HG02588 (cell line): ENCODE results near the gene REEP1.
"Not testable (repeated sequence)": the region's sequence is repeated elsewhere in the genome, so short reads cannot be mapped to it uniquely, and the experiment has no call there.

Experiments
- ATAC-seq: cut with Tn5 transposase; IDR thresholded peaks from one replicate; pipeline ENCODE4 v1.9.1; 2021; ENCODE audit warnings: mild to moderate bottlenecking, moderate library complexity; ENCODE audit not compliant: unreplicated experiment

Gene REEP1

GRCh38 chr2:86249176-86249575 is 88.2 kb downstream of the REEP1 start:
- ATAC-seq = no peak

- not testable (repeated sequence) for ATAC-seq
These were observed 92.2 kb downstream of the REEP1 start for GRCh38 chr2:86245222-86245621.

GRCh38 chr2:86244781-86245180 is 92.6 kb downstream of the REEP1 start:
- not testable (repeated sequence) for ATAC-seq

- no peak for ATAC-seq
These were observed 93.3 kb downstream of the REEP1 start for GRCh38 chr2:86243950-86244733.

GRCh38 chr2:86243272-86243671 is 94.2 kb downstream of the REEP1 start:
- ATAC-seq = no peak

GRCh38 chr2:86241611-86242010 is 95.8 kb downstream of the REEP1 start:
- no peak for ATAC-seq

- no peak for ATAC-seq
These were observed 97.2 kb downstream of the REEP1 start for GRCh38 chr2:86240251-86240650.

- ATAC-seq = no peak
These were observed 97.7 kb downstream of the REEP1 start for GRCh38 chr2:86239745-86240144.

GRCh38 chr2:86239326-86239725 is 98.1 kb downstream of the REEP1 start:
- ATAC-seq = no peak

GRCh38 chr2:86238354-86238753 is 99.1 kb downstream of the REEP1 start:
- ATAC-seq = peak; percentile 83

- ATAC-seq = no peak
These were observed 100.3 kb downstream of the REEP1 start for GRCh38 chr2:86237172-86237571.

GRCh38 chr2:86235196-86235980 is 102.0 kb downstream of the REEP1 start:
- ATAC-seq = no peak

- ATAC-seq = no peak
These were observed 102.8 kb downstream of the REEP1 start for GRCh38 chr2:86234563-86235131.

GRCh38 chr2:86233436-86233835 is 104.0 kb downstream of the REEP1 start:
- ATAC-seq = no peak

- ATAC-seq = no peak
These were observed 104.5 kb downstream of the REEP1 start for GRCh38 chr2:86232910-86233309.

GRCh38 chr2:86232373-86232784 is 105.0 kb downstream of the REEP1 start:
- no peak for ATAC-seq

- no peak for ATAC-seq
These were observed 105.6 kb downstream of the REEP1 start for GRCh38 chr2:86231680-86232372.

- no peak for ATAC-seq
These were observed 106.5 kb downstream of the REEP1 start for GRCh38 chr2:86230961-86231360.

GRCh38 chr2:86229221-86229620 is 108.2 kb downstream of the REEP1 start:
- no peak for ATAC-seq

- ATAC-seq = not testable (repeated sequence)
These were observed 108.9 kb downstream of the REEP1 start for GRCh38 chr2:86228574-86228973.

GRCh38 chr2:86227685-86228084 is 109.7 kb downstream of the REEP1 start:
- ATAC-seq = no peak
